GM12878 (cell line): ENCODE results near the gene ACTN3. TPM values are rescaled to one million over a fixed set of nuclear protein-coding genes. Genes with fewer than 3 reads are reported as not detected.

Experiments
- ATAC-seq: fragments of 200-7000 bp; cut with Tn5 transposase; 3 replicates; pipeline ENCODE4 v1.9.1; 2020; ENCODE audit warnings: mild to moderate bottlenecking, moderate library complexity
- BruUV-seq: library from RNA; stranded (reverse); fragments of 400-500 nt; replicated peaks from 2 replicates; lab custom pipeline; 2021; lab: Mats Ljungman, UMichigan
- CTCF ChIA-PET: fragments of 300-600 bp; sonication (Branson Sonifier 250); formaldehyde crosslinking; extraction: SDS; loops from one replicate; lab custom pipeline; 2021; ENCODE audit warnings: inconsistent platforms; lab: Yijun Ruan, JAX
- POLR2A ChIA-PET: fragments of 350-600 bp; formaldehyde crosslinking; extraction: SDS; loops from one replicate; lab custom pipeline; 2021; ENCODE audit warnings: inconsistent platforms; lab: Charles Lee
- RAD21 ChIA-PET: fragments of 300-600 bp; sonication (Branson Sonifier 250); formaldehyde crosslinking; loops from one replicate; lab custom pipeline; 2023; ENCODE audit warnings: antibody characterized with exemption; ENCODE audit not compliant: unreplicated experiment; lab: Charles Lee
- SMC1A ChIA-PET: fragments of 300-600 bp; sonication (Branson Sonifier 250); formaldehyde crosslinking; loops from one replicate; lab custom pipeline; 2023; ENCODE audit not compliant: unreplicated experiment, uncharacterized antibody; lab: Charles Lee
- DNase-seq: peaks from one replicate; pipeline ENCODE4 v3.0.0-alpha.2; 2011; ENCODE audit warnings: low read depth, low spot score
- FAIRE-seq: peaks from 3 replicates; lab custom pipeline; 2011; peaks lifted over from hg19 to GRCh38; lab: Jason Lieb, UNC
- H2AFZ ChIP-seq: 2 replicates; pipeline ENCODE4 v1.6.0; 2011; ENCODE audit warnings: low read depth, low read length, control low read depth; ENCODE audit not compliant: control insufficient read depth
- H3K27ac ChIP-seq: 2 replicates; pipeline ENCODE4 v1.5.1; 2011; ENCODE audit warnings: control low read depth; ENCODE audit not compliant: control insufficient read depth, insufficient read depth
- H3K27me3 ChIP-seq, 2 experiments: replicated peaks in 1 of 2; 2 replicates each; pipeline versions ENCODE4 v1.6.0 to v1.6.1; 2011; ENCODE audit warnings: low read length in 1 of 2; ENCODE audit not compliant: control insufficient read depth in 2 of 2, insufficient read depth in 2 of 2
- H3K36me3 ChIP-seq, 2 experiments: 2 replicates each; pipeline ENCODE4 v1.5.1; 2011; ENCODE audit warnings: low read length in 1 of 2; ENCODE audit not compliant: control insufficient read depth in 2 of 2, insufficient read depth in 2 of 2
- H3K4me1 ChIP-seq: 2 replicates; pipeline ENCODE4 v1.6.1; 2011; ENCODE audit warnings: mild to moderate bottlenecking, low read length, moderate library complexity, mixed read lengths; ENCODE audit not compliant: control insufficient read depth, insufficient read depth
- H3K4me2 ChIP-seq: 2 replicates; pipeline ENCODE4 v1.6.0; 2011; ENCODE audit warnings: control low read depth; ENCODE audit not compliant: control insufficient read depth, insufficient read depth
- H3K4me3 ChIP-seq: fragments of 200-600 bp; sonication (generic); 2 replicates; pipeline ENCODE4 v1.5.1; 2016
- H3K79me2 ChIP-seq: 2 replicates; pipeline ENCODE4 v1.6.0; 2011; ENCODE audit warnings: low read length; ENCODE audit not compliant: control insufficient read depth, insufficient read depth
- H3K9ac ChIP-seq: 2 replicates; pipeline ENCODE4 v1.8.0; 2011; ENCODE audit warnings: low read length, control low read depth, mixed read lengths; ENCODE audit not compliant: control insufficient read depth, insufficient read depth
- H3K9me3 ChIP-seq: replicated peaks from 3 replicates; pipeline ENCODE4 v1.5.1; 2011; ENCODE audit warnings: mild to moderate bottlenecking, low read length; ENCODE audit not compliant: control insufficient read depth, insufficient read depth
- H4K20me1 ChIP-seq: 2 replicates; pipeline ENCODE4 v1.6.0; 2011; ENCODE audit not compliant: control insufficient read depth, insufficient read depth
- ASH2L ChIP-seq: fragments of 300-600, 200-600 bp; sonication (generic); IDR thresholded peaks from 2 replicates; pipeline ENCODE4 v1.6.1; 2017; ENCODE audit warnings: low read depth, mild to moderate bottlenecking, borderline replicate concordance
- ATF7 ChIP-seq: fragments of 450-650 bp; IDR thresholded peaks from 2 replicates; pipeline ENCODE4 v1.6.1; 2016; ENCODE audit warnings: low read depth, mild to moderate bottlenecking
- BCL11A ChIP-seq: IDR thresholded peaks from 2 replicates; pipeline ENCODE4 v1.6.1; 2011; ENCODE audit warnings: low read depth, low read length
- CBX3 ChIP-seq: fragments of 200-600 bp; sonication (generic); IDR thresholded peaks from 2 replicates; pipeline ENCODE4 v1.6.1; 2016; ENCODE audit warnings: low read depth, borderline replicate concordance
- FOXK2 ChIP-seq: fragments of 450-650 bp; IDR thresholded peaks from 2 replicates; pipeline ENCODE4 v1.6.1; 2017; ENCODE audit warnings: mild to moderate bottlenecking, moderate library complexity
- GABPA ChIP-seq: IDR thresholded peaks from 2 replicates; pipeline ENCODE4 v1.6.1; 2014; ENCODE audit warnings: antibody characterized with exemption, low read depth, mild to moderate bottlenecking, inconsistent platforms
- IRF5 ChIP-seq: fragments of 450-650 bp; IDR thresholded peaks from 2 replicates; pipeline ENCODE4 v1.6.1; 2017; ENCODE audit warnings: borderline replicate concordance
- LARP7 ChIP-seq: fragments of 450-650 bp; IDR thresholded peaks from 2 replicates; pipeline ENCODE4 v1.6.1; 2017; ENCODE audit warnings: mild to moderate bottlenecking
- NR2F1 ChIP-seq: fragments of 450-650 bp; conservative IDR thresholded peaks from 2 replicates; pipeline ENCODE4 v1.6.1; 2017; ENCODE audit warnings: mild to moderate bottlenecking
- POLR2A ChIP-seq: IDR thresholded peaks from 2 replicates; pipeline ENCODE4 v1.6.1; 2011; ENCODE audit warnings: low read depth, mild to moderate bottlenecking, low read length
- RAD21 ChIP-seq: IDR thresholded peaks from 2 replicates; pipeline ENCODE4 v1.6.1; 2011; ENCODE audit warnings: mild to moderate bottlenecking, low read depth, low read length, moderate library complexity; ENCODE audit not compliant: insufficient read depth
- RBBP5 ChIP-seq: fragments of 200-600 bp; sonication (generic); conservative IDR thresholded peaks from 2 replicates; pipeline ENCODE4 v1.6.1; 2016
- RFX5 ChIP-seq: IDR thresholded peaks from 2 replicates; pipeline ENCODE4 v1.6.1; 2011; ENCODE audit warnings: low read depth, low read length, improper control_type of control experiment
- RUNX3 ChIP-seq: IDR thresholded peaks from 2 replicates; pipeline ENCODE4 v1.6.1; 2012; ENCODE audit warnings: low read length, inconsistent platforms
- SIN3A ChIP-seq: IDR thresholded peaks from 2 replicates; pipeline ENCODE4 v1.6.1; 2012; ENCODE audit warnings: low read depth, low read length, improper control_type of control experiment
- SMAD1 ChIP-seq: fragments of 450-650 bp; IDR thresholded peaks from 2 replicates; pipeline ENCODE4 v1.6.1; 2018; ENCODE audit warnings: mild to moderate bottlenecking, low read depth; ENCODE audit not compliant: partially characterized antibody
- SMAD5 ChIP-seq: IDR thresholded peaks from 2 replicates; pipeline ENCODE4 v1.6.1; 2016; ENCODE audit warnings: antibody characterized with exemption, low read depth
- SUZ12 ChIP-seq: fragments of 200-600 bp; sonication (generic); IDR thresholded peaks from one replicate; pipeline ENCODE4 v1.6.1; 2018; ENCODE audit warnings: antibody characterized with exemption, mild to moderate bottlenecking; ENCODE audit not compliant: unreplicated experiment
- USF1 ChIP-seq: IDR thresholded peaks from 2 replicates; pipeline ENCODE4 v1.6.1; 2011; ENCODE audit warnings: borderline replicate concordance, low read depth, mild to moderate bottlenecking, moderate library complexity, mixed read lengths, low read length; ENCODE audit not compliant: insufficient read depth; ENCODE audit errors: extremely low read length
- USF2 ChIP-seq: IDR thresholded peaks from 2 replicates; pipeline ENCODE4 v1.6.1; 2011; ENCODE audit warnings: low read depth, low read length, improper control_type of control experiment, borderline replicate concordance
- WRNIP1 ChIP-seq: IDR thresholded peaks from 2 replicates; pipeline ENCODE4 v1.6.1; 2011; ENCODE audit warnings: low read depth, low read length, improper control_type of control experiment, borderline replicate concordance
- ZNF384 ChIP-seq: IDR thresholded peaks from 2 replicates; pipeline ENCODE4 v1.6.1; 2012; ENCODE audit warnings: low read depth, mild to moderate bottlenecking, low read length, improper control_type of control experiment, borderline replicate concordance
- WGBS: methylation state at CpG from one replicate; pipeline ENCODE4 v1.1.6; 2016; ENCODE audit warnings: low lambda C conversion rate; ENCODE audit not compliant: insufficient replicate concordance, insufficient coverage; ENCODE audit errors: missing lambda C conversion rate; 5-methylcytosine and 5-hydroxymethylcytosine counted together
- in situ Hi-C: fragments of 300-500 bp; cut with MboI; formaldehyde crosslinking; loops from 9 replicates; pipeline ENCODE4 v1.14.3; 2018; ENCODE audit warnings: mixed read lengths
- intact Hi-C: fragments of 100-400 bp; cut with micrococcal nuclease; formaldehyde crosslinking; loops from one replicate; pipeline ENCODE4 v1.14.2; 2022; ENCODE audit not compliant: unreplicated experiment
- polyA plus RNA-seq, 11 experiments: library from polyadenylated mRNA; depleted of rRNA in 4 of 11; unstranded in 6 of 11; stranded (reverse) in 5 of 11; fragments of >200 nt; fragmentation: Nextera tagmentation in 4 of 11; fragmentation: Illumina TruSeq in 1 of 11; extraction: Ambion mirVana in 4 of 11; extraction: Trizol in 1 of 11; gene quantifications; 1 replicate in 1 of 11; 2 replicates in 10 of 11; pipeline versions ENCODE4 v1.2.1 to v1.2.3, GENCODE V29; 2011 to 2016; ENCODE audit warnings: inconsistent platforms in 2 of 11, missing spikeins in 2 of 11, low read depth in 1 of 11
- total RNA-seq, 4 experiments: library from RNA; depleted of rRNA in 3 of 4; stranded (reverse); fragments of >200 nt in 3 of 4; fragmentation: Illumina TruSeq in 1 of 4; extraction: Trizol in 1 of 4; gene quantifications; 2 replicates each; pipeline versions ENCODE4 v1.2.1 to v1.2.3, GENCODE V29; 2013 to 2021

Gene ACTN3
- total and polyA plus RNA-seq, 10 of the 15 experiments (the other 5 are each of a cell fraction or from before 2014, with no cell fraction given): 0.06 to 0.67 (median 0.17) TPM; not detected in 3

- TF ChIP-seq ATF7 (no peak), CBX3 (no peak), ZNF384 (no peak), SMAD1 (no peak), FOXK2 (no peak), USF1 (no peak)
Measured at GRCh38 chr11:66510990-66511339, 35.7 kb upstream of the ACTN3 start (continued).

- ChIA-PET POLR2A (no interaction called here), RAD21 (no interaction called here), CTCF (no interaction called here), SMC1A (no interaction called here)
- FAIRE-seq (no peak), DNase-seq (no peak), ATAC-seq (no peak)
- Histone ChIP-seq H3K4me3 (no peak overlapping the region), H2AFZ (no peak overlapping the region), H3K4me1 (no peaks in the 10 kb centered on the region), H4K20me1 (no peaks in the 10 kb centered on the region), H3K27ac (no peak overlapping the region), H3K9ac (no peak overlapping the region), H3K36me3 (peaks cover 0 to 4% of the 10 kb centered on the region in 2 experiments; a peak in 2 of 4 replicates), H3K4me2 (no peak overlapping the region), H3K79me2 (no peaks in the 10 kb centered on the region), H3K27me3 (no peaks in the 10 kb centered on the region), H3K9me3 (no peaks in the 10 kb centered on the region)
- intact Hi-C loops: no loop called here
- WGBS: 90% methylated on average over 11 of the region's 11 CpGs
- no TSS peak for BruUV-seq
- in situ Hi-C loops: no loop called here
- TF ChIP-seq RAD21 (no peak), RFX5 (no peak), POLR2A (no peak), IRF5 (no peak), SUZ12 (no peak), RBBP5 (no peak), BCL11A (no peak), ASH2L (no peak), USF2 (no peak), RUNX3 (no peak), SIN3A (no peak), WRNIP1 (no peak), GABPA (no peak), LARP7 (no peak), SMAD5 (no peak), NR2F1 (no peak)
Measured at GRCh38 chr11:66523611-66524010, 23.1 kb upstream of the ACTN3 start.
